ENCODE measurements around the gene TMEM273.

The TMEM273 gene

DNA sequence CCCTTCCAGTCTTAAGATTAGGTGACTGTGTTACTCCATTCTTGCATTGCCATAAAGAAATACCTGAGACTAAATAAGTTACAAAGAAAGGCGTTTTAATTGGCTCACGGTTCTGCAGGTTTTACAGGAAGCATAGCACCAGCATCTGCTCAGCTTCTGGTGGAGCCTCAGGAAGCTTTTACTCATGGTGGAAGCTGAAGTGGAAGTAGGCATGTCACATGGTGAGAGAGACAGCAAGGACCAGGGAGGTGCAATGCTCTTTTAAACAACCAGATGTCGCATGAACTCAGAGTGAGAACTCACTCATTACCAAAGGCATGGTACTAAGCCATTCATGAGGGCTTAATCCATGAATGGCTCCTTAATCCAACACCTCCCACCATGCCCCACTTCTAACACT, 34.0 kb upstream of the TMEM273 start:
- H3K27ac ChIP-seq: no peak overlapping the region
- H3K4me2 ChIP-seq: no peak overlapping the region
- no peaks in the 10 kb centered on the region for H3K4me1 ChIP-seq
- H3K9ac ChIP-seq: no peak overlapping the region
- no peaks in the 10 kb centered on the region for H3K9me3 ChIP-seq
- TF ChIP-seq Cebpa-rat (IDR thresholded peaks at IDR 0.05): no peak
- H3K27me3 ChIP-seq: no peaks in the 10 kb centered on the region
- no peaks in the 10 kb centered on the region for H3K36me3 ChIP-seq
- no peaks in the 10 kb centered on the region for H4K20me1 ChIP-seq
- no peak overlapping the region for H3K4me3 ChIP-seq

DNA sequence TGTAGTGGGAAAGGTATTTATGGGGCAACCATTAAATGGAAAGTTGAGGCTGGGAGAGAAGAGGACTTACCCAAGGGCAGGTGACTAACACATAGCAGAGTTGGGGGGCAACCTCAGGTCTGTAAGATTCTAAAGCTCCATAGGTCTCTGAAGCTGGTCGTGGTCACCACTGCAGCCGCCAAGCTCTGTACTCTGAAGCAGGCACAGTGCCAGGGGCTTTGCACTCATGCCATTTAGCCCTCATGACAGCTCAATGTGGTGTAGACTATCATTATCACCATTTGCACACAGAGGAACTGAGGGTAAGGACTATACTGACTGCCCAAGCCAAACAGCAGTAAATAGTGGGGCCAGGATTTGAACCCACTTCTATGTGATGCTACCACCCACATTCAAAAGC, 32.5 kb upstream of the TMEM273 start:
- Histone ChIP-seq H3K4me3 (no peak overlapping the region), H3K36me3 (no peaks in the 10 kb centered on the region), H3K27ac (no peak overlapping the region), H3K9me3 (no peaks in the 10 kb centered on the region), H3K4me1 (no peaks in the 10 kb centered on the region), H4K20me1 (no peaks in the 10 kb centered on the region), H3K27me3 (no peaks in the 10 kb centered on the region), H3K9ac (no peak overlapping the region), H3K4me2 (no peak overlapping the region)
- TF ChIP-seq Cebpa-rat (IDR thresholded peaks at IDR 0.05): no peak

DNA sequence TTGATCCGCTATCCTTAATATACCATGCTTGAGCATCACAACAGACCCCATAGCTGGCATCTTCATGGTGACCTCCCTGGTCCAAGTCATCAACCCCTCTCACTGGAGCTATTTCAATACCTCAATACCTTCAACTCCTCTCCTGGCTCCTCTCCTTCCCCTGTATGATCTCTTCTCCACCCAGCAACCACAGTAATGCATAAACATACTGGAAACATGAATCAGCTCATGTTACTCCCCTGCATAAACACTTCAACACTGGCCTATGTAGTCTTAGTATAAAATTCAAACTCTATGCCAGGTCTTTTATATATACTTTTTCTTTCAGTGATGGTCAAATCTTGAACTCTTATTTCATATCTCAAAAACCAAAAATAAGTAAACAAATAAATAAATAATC, 31.8 kb upstream of the TMEM273 start:
- Histone ChIP-seq H4K20me1 (no peaks in the 10 kb centered on the region), H3K4me2 (no peak overlapping the region), H3K9me3 (no peaks in the 10 kb centered on the region), H3K27ac (no peak overlapping the region), H3K27me3 (no peaks in the 10 kb centered on the region), H3K36me3 (no peaks in the 10 kb centered on the region), H3K4me3 (no peak overlapping the region), H3K4me1 (peaks cover 1% of the 10 kb centered on the region; the same call in 1 of the 2 replicates), H3K9ac (no peak overlapping the region)
- no peak for TF ChIP-seq Cebpa-rat (IDR thresholded peaks at IDR 0.05)

DNA sequence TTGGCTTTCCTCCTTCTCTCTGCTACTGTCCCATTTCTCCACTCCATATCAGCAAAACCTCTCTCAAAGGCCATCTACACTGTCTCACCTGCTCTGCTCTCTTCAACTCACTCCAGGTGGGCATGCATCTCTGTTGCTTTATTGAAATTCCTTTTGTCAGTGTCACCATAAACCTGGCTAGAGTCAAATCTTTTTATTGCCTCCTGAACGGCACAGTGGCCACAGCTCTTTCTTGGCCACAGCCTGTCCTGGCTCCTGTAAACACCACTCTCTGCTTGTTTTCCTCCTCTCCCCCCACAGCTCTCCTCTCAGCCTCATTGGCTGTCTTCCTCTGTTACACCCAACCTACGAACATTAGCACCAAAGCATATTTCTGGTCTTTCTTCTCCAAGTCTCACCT, 31.1 kb upstream of the TMEM273 start:
- Histone ChIP-seq H3K36me3 (no peaks in the 10 kb centered on the region), H3K4me3 (no peak overlapping the region), H3K9me3 (no peaks in the 10 kb centered on the region), H3K9ac (no peak overlapping the region), H3K4me1 (peaks cover 5% of the 10 kb centered on the region; the same call in 1 of the 2 replicates), H3K27me3 (no peaks in the 10 kb centered on the region), H3K27ac (no peak overlapping the region), H4K20me1 (no peaks in the 10 kb centered on the region), H3K4me2 (no peak overlapping the region)
- no peak for TF ChIP-seq Cebpa-rat (IDR thresholded peaks at IDR 0.05)

DNA sequence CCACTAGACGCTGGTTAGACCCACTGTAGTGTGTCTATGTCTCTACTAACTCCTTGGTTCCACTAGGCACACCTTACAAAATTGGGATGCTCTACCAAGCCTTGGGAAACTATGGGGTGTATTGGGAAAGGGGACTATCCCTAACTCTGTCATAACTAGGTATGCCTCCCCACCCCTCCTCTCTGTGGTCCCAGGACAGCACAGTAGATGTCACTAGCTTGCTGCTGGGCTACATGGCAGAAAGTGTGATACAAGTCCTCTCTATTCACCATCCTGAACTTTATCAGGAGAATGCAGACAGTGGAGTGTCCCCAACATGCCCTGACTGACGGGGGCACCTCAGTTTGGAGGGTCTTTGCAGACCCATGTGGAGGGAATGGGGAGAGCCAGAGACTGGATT, 30.3 kb upstream of the TMEM273 start:
- H3K4me2 ChIP-seq: no peak overlapping the region
- no peak for TF ChIP-seq Cebpa-rat (IDR thresholded peaks at IDR 0.05)
- H3K27ac ChIP-seq: no peak overlapping the region
- H3K27me3 ChIP-seq: no peaks in the 10 kb centered on the region
- peaks cover 5% of the 10 kb centered on the region; the same call in 1 of the 2 replicates for H3K4me1 ChIP-seq
- H3K36me3 ChIP-seq: no peaks in the 10 kb centered on the region
- no peaks in the 10 kb centered on the region for H3K9me3 ChIP-seq
- H4K20me1 ChIP-seq: no peaks in the 10 kb centered on the region
- no peak overlapping the region for H3K4me3 ChIP-seq
- H3K9ac ChIP-seq: no peak overlapping the region

DNA sequence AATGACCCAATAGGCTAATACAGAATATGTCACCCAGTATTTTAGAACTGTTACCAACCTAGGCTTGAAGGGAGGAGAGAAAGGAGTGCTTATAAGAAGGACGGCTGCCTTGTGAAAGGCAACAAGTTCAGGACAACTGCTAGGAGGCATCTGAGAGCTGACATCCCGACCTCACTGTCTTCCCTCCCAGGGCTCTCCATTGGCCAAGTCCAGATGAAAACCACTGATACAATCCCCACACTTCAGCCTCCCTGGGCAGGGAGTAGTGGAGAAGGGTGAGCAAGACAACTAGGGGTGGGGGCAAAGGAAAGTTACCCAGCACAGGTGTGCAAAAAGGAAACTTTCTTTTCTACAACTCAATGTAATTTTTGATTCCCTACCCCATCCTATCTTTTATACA, 29.5 kb upstream of the TMEM273 start:
- Histone ChIP-seq H3K36me3 (no peaks in the 10 kb centered on the region), H3K27ac (no peak overlapping the region), H3K4me3 (no peak overlapping the region), H3K9me3 (no peaks in the 10 kb centered on the region), H4K20me1 (no peaks in the 10 kb centered on the region), H3K4me2 (no peak overlapping the region), H3K4me1 (peaks cover 5% of the 10 kb centered on the region; the same call in 1 of the 2 replicates), H3K27me3 (no peaks in the 10 kb centered on the region), H3K9ac (no peak overlapping the region)
- TF ChIP-seq Cebpa-rat (IDR thresholded peaks at IDR 0.05): no peak

DNA sequence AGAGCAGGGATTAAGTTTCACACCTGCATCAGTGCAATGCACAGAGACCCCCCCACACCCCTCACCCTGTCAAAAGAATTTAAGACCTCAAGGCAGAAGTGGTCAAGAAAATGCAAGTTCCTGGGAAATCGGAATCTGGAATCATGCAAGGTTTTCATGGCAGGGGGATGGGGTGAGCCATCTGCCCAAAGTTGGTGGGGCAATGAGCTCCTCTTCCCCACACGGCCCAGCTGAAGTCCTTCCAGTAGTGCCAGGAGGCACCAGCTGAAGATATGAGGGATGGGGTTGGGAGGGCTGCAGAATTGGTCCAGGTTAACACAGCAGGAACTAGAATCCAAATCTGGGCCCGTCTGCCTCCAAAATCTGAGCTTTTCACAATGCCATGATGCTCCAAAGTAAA, 25.0 kb upstream of the TMEM273 start:
- Histone ChIP-seq H3K27ac (no peak overlapping the region), H3K4me2 (no peak overlapping the region), H3K27me3 (no peaks in the 10 kb centered on the region), H3K4me3 (no peak overlapping the region), H3K9me3 (no peaks in the 10 kb centered on the region), H3K4me1 (peaks cover 5% of the 10 kb centered on the region; the same call in 1 of the 2 replicates), H3K9ac (no peak overlapping the region), H4K20me1 (no peaks in the 10 kb centered on the region), H3K36me3 (no peaks in the 10 kb centered on the region)
- TF ChIP-seq Cebpa-rat (IDR thresholded peaks at IDR 0.05): no peak

DNA sequence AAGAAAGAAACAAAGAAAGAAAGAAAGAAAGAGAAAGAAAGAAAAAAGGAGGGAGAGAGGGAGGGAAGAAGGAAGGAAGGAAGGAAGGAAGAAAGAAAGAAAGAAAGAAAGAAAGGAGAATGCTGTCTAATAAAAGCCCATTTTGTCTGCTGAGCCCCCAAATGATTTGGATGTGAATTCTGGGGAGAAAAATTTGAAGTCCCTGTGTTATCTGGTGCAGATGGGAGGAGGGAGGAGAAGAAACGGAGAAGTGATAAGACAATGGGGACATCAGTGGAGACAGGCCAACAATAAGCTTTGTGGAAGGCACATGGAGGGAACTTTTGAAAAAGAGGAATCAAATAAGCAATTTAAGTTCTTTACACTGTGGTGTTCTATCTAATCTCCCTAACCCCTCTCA, 24.6 kb upstream of the TMEM273 start:
- Histone ChIP-seq H4K20me1 (no peaks in the 10 kb centered on the region), H3K9ac (no peak overlapping the region), H3K27ac (no peak overlapping the region), H3K4me1 (peaks cover 5% of the 10 kb centered on the region; the same call in 1 of the 2 replicates), H3K4me3 (no peak overlapping the region), H3K9me3 (no peaks in the 10 kb centered on the region), H3K36me3 (no peaks in the 10 kb centered on the region), H3K4me2 (no peak overlapping the region), H3K27me3 (no peaks in the 10 kb centered on the region)
- TF ChIP-seq Cebpa-rat (IDR thresholded peaks at IDR 0.05): no peak

DNA sequence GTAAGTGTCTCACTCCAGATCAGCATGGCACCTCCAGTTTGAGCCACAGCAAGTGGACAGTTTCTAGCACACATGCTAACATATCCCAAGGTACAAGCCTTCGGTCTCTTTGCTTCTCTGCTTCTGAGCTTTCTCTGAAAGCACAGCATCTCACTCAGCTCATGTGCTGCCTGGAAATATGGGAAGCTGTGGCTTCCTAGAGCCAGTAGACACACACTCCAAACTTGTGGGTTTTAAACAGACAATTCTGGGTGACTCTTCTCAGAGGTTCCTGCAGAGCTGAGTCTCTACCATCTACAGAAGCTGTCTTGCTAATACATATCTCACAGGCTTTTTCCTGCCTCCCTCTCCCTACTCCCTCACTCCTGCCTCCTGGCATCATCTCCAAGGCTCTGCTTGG, 23.9 kb upstream of the TMEM273 start:
- Histone ChIP-seq H3K4me3 (no peak overlapping the region), H3K4me2 (no peak overlapping the region), H3K27me3 (no peaks in the 10 kb centered on the region), H4K20me1 (no peaks in the 10 kb centered on the region), H3K36me3 (no peaks in the 10 kb centered on the region), H3K9ac (no peak overlapping the region), H3K4me1 (peaks cover 5% of the 10 kb centered on the region; the same call in 1 of the 2 replicates), H3K9me3 (no peaks in the 10 kb centered on the region), H3K27ac (no peak overlapping the region)
- no peak for TF ChIP-seq Cebpa-rat (IDR thresholded peaks at IDR 0.05)

DNA sequence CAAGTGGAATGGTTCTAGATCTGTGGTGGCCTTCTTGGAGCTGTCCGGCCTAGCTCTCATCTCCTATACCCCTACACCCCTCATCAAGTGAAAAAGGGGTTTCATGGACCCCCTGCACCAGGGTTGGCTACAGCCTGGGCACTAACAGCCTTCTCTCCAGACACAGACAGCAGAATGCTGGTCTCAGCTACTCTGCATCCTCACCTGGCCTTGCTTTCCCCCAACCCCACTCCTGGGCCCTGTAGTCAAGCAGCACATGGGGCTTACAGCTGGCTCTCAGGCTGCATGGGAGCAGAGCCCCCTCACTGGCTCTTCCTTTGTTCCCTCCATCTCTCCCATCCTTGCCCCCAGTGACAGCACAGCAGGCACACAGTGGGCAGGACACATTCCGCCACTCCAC, 20.8 kb upstream of the TMEM273 start:
- no peak overlapping the region for H3K4me2 ChIP-seq
- H3K27ac ChIP-seq: no peak overlapping the region
- H3K9me3 ChIP-seq: peaks cover 6% of the 10 kb centered on the region
- no peak for TF ChIP-seq Cebpa-rat (IDR thresholded peaks at IDR 0.05)
- no peak overlapping the region for H3K9ac ChIP-seq
- peaks cover 4% of the 10 kb centered on the region; the same call in 1 of the 2 replicates for H3K4me1 ChIP-seq
- H3K27me3 ChIP-seq: no peaks in the 10 kb centered on the region
- H3K4me3 ChIP-seq: no peak overlapping the region
- no peaks in the 10 kb centered on the region for H4K20me1 ChIP-seq
- no peaks in the 10 kb centered on the region for H3K36me3 ChIP-seq

DNA sequence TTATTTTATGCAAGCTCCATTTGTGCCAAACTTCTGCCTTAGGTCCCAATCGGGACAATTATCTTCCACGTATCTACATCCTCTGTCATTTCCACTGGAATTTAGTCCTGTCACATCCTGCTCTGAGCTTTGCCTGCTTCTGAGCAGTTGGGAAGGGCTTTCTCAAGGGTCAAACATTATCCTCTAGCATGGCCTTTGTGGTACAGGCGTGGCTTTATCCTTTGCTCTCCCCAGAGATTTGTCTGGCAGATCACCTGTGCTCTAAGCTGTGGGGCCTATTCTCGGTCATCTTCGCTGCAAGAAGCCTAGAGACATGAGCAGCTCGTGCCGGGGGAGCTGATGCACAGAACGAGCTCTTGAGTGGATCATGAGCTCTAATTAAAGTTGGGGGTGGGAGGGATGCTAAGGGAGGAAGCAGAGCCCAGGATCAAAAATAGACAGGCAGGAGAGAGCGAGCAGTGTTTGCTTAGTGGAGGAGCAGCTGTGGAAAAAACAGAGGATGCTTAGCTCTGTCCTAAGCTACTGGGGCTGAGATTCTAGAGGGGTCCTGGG, 19.8 kb upstream of the TMEM273 start:
- no peak for TF ChIP-seq Cebpa-rat (IDR thresholded peaks at IDR 0.05)
- no peak overlapping the region for H3K27ac ChIP-seq
- peaks cover 11% of the 10 kb centered on the region for H3K9me3 ChIP-seq
- peaks cover 4% of the 10 kb centered on the region; the same call in 1 of the 2 replicates for H3K4me1 ChIP-seq
- H4K20me1 ChIP-seq: no peaks in the 10 kb centered on the region
- H3K4me3 ChIP-seq: no peak overlapping the region
- no peaks in the 10 kb centered on the region for H3K36me3 ChIP-seq
- no peak overlapping the region for H3K9ac ChIP-seq
- no peaks in the 10 kb centered on the region for H3K27me3 ChIP-seq
- H3K4me2 ChIP-seq: no peak overlapping the region

All from BLaER1 (cell line).